Measurements from ENCODE around the gene BABAM2. TPM values are rescaled to one million over a fixed set of nuclear protein-coding genes. Genes with fewer than 3 reads are reported as not detected.

BABAM2 gene
- total RNA-seq, 2 donors from 2014 or later: 32.2 to 33.5 TPM

DNA sequence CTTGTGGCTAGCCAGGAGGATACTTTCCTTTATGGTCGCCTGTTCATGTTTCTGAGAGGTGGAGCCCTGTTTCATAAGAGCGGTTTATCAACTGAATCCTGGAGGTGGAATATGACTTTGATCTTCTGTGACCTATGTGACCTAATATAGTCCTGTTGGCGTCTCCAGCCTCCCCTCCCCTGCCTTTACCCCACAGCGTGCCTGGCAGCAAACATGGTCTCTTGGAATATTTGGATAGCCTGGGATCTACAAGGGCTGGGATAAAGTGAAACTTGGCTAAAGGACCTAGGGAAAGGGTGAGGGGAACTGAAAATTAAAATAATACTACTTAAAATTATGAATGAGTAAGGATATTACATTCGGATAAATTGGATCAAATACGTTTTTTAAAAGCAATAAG is 246.0 kb downstream of the BABAM2 start:
- H3K9ac ChIP-seq (ENCODE audit: low read depth in 2 of 2, low read length in 2 of 2): no peak overlapping the region
- no peaks in the 10 kb centered on the region for H3K36me3 ChIP-seq
- TF ChIP-seq, protein P1, sequence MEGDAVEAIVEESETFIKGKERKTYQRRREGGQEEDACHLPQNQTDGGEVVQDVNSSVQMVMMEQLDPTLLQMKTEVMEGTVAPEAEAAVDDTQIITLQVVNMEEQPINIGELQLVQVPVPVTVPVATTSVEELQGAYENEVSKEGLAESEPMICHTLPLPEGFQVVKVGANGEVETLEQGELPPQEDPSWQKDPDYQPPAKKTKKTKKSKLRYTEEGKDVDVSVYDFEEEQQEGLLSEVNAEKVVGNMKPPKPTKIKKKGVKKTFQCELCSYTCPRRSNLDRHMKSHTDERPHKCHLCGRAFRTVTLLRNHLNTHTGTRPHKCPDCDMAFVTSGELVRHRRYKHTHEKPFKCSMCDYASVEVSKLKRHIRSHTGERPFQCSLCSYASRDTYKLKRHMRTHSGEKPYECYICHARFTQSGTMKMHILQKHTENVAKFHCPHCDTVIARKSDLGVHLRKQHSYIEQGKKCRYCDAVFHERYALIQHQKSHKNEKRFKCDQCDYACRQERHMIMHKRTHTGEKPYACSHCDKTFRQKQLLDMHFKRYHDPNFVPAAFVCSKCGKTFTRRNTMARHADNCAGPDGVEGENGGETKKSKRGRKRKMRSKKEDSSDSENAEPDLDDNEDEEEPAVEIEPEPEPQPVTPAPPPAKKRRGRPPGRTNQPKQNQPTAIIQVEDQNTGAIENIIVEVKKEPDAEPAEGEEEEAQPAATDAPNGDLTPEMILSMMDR (IDR thresholded peaks at IDR 0.05): no peak
- DNase-seq: no peak
- intact Hi-C loops (cut with DNase I): no loop called here
- no peak overlapping the region for H3K27ac ChIP-seq
- no peak overlapping the region for H3K4me3 ChIP-seq
- no peaks in the 10 kb centered on the region for H3K4me1 ChIP-seq
- H3K27me3 ChIP-seq: no peaks in the 10 kb centered on the region
- H3K9me3 ChIP-seq: no peaks in the 10 kb centered on the region

DNA sequence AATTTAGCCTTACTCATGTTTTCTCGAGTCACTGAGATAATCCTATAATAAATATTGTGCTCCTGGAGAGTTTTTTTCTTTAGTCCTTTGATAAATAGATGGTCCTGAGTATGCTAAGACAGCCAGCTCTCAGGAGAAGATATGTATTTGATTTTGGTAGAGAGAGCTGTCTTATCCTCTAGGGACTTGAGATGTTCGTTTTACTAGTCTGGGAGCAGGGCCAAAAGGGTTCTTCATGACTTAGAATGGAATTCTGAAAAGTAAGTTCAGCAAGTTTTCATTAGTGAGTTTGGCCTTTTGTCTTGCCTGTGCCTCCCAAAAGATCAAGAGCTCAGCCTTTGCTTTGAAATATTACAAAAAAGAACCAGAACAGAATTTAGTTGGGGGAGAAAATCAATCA is 246.7 kb downstream of the BABAM2 start:
- Histone ChIP-seq H3K27me3 (no peaks in the 10 kb centered on the region), H3K4me1 (no peaks in the 10 kb centered on the region), H3K4me3 (no peak overlapping the region), H3K27ac (no peak overlapping the region), H3K36me3 (no peaks in the 10 kb centered on the region), H3K9me3 (no peaks in the 10 kb centered on the region), H3K9ac (ENCODE audit: low read depth in 2 of 2, low read length in 2 of 2) (no peak overlapping the region)
- intact Hi-C loops (cut with DNase I): no loop called here
- TF ChIP-seq, protein P1 (IDR thresholded peaks at IDR 0.05): no peak
- DNase-seq: no peak

DNA sequence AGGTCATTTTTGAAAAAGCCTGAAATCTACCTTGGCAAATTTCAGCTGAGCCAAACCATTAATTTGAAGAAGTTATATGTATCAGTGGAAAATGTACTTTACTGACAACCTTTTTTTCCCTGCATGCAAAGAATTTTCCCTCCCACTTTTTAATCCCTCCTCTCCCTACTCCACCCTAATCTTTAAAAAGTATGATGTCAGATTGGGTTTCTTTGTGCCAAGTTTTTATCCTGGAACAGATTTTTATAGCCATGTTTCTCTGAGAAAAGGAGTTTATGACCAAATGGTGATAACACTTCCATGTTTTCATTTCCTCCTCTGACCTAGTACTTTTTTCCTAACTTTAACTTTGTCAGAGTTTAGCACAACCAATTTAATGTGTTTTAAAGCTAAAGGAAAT is 251.9 kb downstream of the BABAM2 start:
- Histone ChIP-seq H3K27ac (no peak overlapping the region), H3K9me3 (no peaks in the 10 kb centered on the region), H3K4me1 (no peaks in the 10 kb centered on the region), H3K36me3 (no peaks in the 10 kb centered on the region), H3K9ac (ENCODE audit: low read depth in 2 of 2, low read length in 2 of 2) (no peak overlapping the region), H3K4me3 (no peak overlapping the region), H3K27me3 (no peaks in the 10 kb centered on the region)
- no peak for DNase-seq
- TF ChIP-seq, protein P1 (IDR thresholded peaks at IDR 0.05): no peak
- intact Hi-C loops (cut with DNase I): no loop called here

DNA sequence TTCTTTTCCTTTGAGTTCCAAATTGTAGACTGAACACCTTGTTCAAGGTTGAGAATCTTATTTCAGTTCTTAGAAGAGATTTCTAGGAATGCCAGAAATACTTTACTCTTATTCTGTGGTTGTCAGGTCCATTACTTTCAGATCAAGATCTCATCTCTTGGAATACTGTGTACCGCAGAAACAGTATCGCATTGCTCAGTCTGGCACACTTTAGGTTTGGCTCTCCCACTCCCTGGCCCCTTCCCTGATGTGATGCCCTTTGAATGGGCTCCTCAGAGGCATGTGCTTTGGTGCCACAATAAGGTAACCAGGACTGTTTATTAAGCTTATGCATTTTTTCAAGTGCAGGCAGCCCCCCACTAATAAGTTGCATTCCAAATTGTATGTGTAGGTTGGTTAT is 257.5 kb downstream of the BABAM2 start:
- Histone ChIP-seq H3K36me3 (no peaks in the 10 kb centered on the region), H3K4me1 (no peaks in the 10 kb centered on the region), H3K4me3 (no peak overlapping the region), H3K27me3 (no peaks in the 10 kb centered on the region), H3K27ac (no peak overlapping the region), H3K9me3 (no peaks in the 10 kb centered on the region), H3K9ac (ENCODE audit: low read depth in 2 of 2, low read length in 2 of 2) (no peak overlapping the region)
- DNase-seq: no peak
- TF ChIP-seq, protein P1 (IDR thresholded peaks at IDR 0.05): no peak
- intact Hi-C loops (cut with DNase I): no loop called here

DNA sequence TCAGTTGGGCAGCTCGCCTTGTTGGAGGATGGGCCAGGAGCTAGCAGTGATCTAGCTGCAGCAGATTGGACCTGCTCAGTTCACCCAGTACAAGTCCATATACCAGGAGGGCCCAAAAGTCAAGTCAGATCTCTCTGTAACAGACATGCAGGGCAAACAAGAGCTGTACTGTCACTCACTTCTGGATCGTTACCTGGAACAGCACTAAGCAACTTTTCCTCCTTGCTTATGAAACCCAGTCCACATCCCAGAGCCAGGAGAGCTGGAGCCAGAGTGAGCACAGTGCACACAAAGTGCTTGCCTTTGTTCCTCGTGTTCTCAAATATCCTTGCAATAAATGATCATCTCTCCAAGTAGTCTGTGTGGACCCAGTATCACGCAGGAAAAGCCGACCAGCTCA is 258.0 kb downstream of the BABAM2 start:
- intact Hi-C loops (cut with DNase I): no loop called here
- TF ChIP-seq, protein P1 (IDR thresholded peaks at IDR 0.05): no peak
- H3K9me3 ChIP-seq: no peaks in the 10 kb centered on the region

More for the DNA sequence above, 258.0 kb downstream of the BABAM2 start:
- no peak overlapping the region for H3K27ac ChIP-seq
- H3K9ac ChIP-seq (ENCODE audit: low read depth in 2 of 2, low read length in 2 of 2): no peak overlapping the region
- H3K36me3 ChIP-seq: no peaks in the 10 kb centered on the region
- no peaks in the 10 kb centered on the region for H3K4me1 ChIP-seq
- no peaks in the 10 kb centered on the region for H3K27me3 ChIP-seq
- no peak overlapping the region for H3K4me3 ChIP-seq
- no peak for DNase-seq
